ENCODE results near the gene SCUBE1.

SCUBE1 gene

DNA sequence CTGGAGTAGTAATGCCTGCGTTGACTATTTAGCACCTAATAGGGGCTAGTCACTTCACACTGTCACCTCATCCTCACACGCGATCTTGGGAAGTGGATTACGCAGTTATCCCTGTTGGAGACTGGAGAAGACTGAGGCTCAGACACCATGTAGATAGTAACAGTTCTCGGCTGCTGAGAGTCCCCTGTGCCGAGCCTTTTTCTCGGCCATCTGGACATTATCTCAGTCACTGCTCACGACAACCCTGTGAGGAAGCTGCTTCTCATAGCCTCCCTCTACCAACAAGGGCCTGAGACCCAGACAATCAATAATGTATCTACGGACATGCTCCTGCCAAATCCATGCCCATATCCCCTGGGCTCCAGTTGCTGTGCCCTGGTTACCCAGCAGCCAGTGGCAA is 25.9 kb downstream of the SCUBE1 start:
- Histone ChIP-seq H3K36me3 (no peaks in the 10 kb centered on the region), H3K4me1 (ENCODE audit: control insufficient read depth in 1 of 2, insufficient read depth in 1 of 2, low read depth in 1 of 2, low read length in 1 of 2) (no peaks in the 10 kb centered on the region), H3K27ac (no peak overlapping the region), H3K27me3 (no peaks in the 10 kb centered on the region), H3K9me3 (no peaks in the 10 kb centered on the region), H3K4me3 (ENCODE audit: low read depth in 1 of 2, low read length in 1 of 2) (no peak overlapping the region)
- TF ChIP-seq, protein P1, sequence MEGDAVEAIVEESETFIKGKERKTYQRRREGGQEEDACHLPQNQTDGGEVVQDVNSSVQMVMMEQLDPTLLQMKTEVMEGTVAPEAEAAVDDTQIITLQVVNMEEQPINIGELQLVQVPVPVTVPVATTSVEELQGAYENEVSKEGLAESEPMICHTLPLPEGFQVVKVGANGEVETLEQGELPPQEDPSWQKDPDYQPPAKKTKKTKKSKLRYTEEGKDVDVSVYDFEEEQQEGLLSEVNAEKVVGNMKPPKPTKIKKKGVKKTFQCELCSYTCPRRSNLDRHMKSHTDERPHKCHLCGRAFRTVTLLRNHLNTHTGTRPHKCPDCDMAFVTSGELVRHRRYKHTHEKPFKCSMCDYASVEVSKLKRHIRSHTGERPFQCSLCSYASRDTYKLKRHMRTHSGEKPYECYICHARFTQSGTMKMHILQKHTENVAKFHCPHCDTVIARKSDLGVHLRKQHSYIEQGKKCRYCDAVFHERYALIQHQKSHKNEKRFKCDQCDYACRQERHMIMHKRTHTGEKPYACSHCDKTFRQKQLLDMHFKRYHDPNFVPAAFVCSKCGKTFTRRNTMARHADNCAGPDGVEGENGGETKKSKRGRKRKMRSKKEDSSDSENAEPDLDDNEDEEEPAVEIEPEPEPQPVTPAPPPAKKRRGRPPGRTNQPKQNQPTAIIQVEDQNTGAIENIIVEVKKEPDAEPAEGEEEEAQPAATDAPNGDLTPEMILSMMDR (IDR thresholded peaks at IDR 0.05): no peak

DNA sequence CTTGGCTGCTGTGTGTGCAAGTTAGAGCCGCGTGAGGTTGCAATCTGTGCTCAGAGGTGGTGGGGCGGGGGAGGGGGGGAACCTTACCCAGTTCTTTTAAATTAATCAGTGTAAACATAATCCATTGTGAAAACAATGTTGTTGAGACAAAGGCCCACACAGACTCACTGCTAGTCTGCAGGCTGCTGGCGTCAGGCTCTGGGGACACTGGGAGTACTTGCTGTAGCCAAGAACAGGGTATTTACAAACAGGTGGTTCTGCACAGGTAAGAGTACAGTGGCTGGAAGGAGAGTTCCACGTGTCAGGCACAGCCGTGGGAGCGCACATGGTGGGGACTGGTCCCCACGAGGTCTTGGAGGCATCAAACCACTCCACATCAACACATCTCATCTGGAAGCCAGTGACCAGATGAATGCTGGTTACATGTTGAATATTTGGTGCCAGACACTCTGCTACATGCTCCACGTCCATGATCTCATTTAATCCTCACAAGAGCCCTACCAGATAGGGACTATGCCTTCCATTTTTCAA is 27.4 kb downstream of the SCUBE1 start:
- TF ChIP-seq, protein P1 (IDR thresholded peaks at IDR 0.05): no peak

DNA sequence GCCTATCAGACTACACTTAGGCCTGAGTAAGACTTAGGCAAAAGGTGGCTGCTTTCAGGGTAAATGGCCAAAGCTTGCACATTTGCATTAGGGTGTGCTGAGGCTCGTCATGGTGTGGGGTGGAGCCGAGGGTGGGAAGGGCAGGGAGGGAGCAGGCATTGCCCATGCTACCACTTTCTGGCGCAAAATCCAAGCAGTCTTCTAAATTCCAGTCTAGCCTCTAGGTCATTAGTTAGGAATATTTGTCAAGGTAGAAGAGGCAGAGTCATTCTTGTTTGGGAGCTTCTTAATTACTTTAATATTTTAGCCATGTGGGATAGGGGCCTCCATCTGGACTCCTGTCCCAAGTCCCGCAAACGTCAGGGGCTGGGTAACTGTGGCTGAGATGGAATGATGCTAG is 28.6 kb downstream of the SCUBE1 start:
- Histone ChIP-seq H3K36me3 (no peaks in the 10 kb centered on the region), H3K27me3 (no peaks in the 10 kb centered on the region), H3K9me3 (no peaks in the 10 kb centered on the region), H3K4me1 (ENCODE audit: control insufficient read depth in 1 of 2, insufficient read depth in 1 of 2, low read depth in 1 of 2, low read length in 1 of 2) (no peaks in the 10 kb centered on the region), H3K4me3 (ENCODE audit: low read depth in 1 of 2, low read length in 1 of 2) (no peak overlapping the region), H3K27ac (no peak overlapping the region)
- TF ChIP-seq, protein P1 (IDR thresholded peaks at IDR 0.05): no peak

More for the DNA sequence above, 27.4 kb downstream of the SCUBE1 start:
- no peak overlapping the region for H3K4me3 ChIP-seq (ENCODE audit: low read depth in 1 of 2, low read length in 1 of 2)
- no peaks in the 10 kb centered on the region for H3K4me1 ChIP-seq (ENCODE audit: control insufficient read depth in 1 of 2, insufficient read depth in 1 of 2, low read depth in 1 of 2, low read length in 1 of 2)
- no peaks in the 10 kb centered on the region for H3K9me3 ChIP-seq
- H3K36me3 ChIP-seq: no peaks in the 10 kb centered on the region
- H3K27me3 ChIP-seq: no peaks in the 10 kb centered on the region
- H3K27ac ChIP-seq: no peak overlapping the region

DNA sequence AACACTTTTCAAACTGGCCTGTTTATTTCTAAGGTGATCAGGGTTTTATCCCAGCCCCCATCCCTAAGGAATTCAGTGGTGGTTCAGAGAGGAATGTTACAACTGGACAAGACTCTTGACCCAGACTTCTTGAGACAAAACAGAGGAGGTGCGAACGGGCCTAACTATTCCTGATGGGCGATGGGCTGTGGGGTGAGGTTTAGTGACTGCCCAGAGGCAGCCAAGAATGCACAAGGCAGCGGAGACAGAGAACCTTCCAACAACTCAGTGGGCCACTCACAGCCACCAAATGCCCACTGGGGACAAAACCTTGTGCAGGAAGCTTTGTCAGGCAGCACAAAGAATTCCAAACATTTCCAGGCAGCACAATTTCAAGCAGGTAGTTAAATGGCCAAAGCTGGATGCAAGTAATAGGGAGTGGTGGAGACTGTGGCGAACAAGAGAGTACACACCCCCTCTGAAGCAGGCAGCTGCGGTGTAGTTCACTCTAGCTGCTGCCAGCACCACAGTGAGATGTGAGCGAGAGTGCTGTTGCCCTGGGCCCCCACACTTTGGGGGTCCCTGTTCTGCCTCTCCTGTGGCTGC is 29.2 kb downstream of the SCUBE1 start:
- no peaks in the 10 kb centered on the region for H3K36me3 ChIP-seq
- TF ChIP-seq, protein P1 (IDR thresholded peaks at IDR 0.05): no peak
- no peaks in the 10 kb centered on the region for H3K9me3 ChIP-seq
- H3K27me3 ChIP-seq: no peaks in the 10 kb centered on the region
- H3K4me1 ChIP-seq (ENCODE audit: control insufficient read depth in 1 of 2, insufficient read depth in 1 of 2, low read depth in 1 of 2, low read length in 1 of 2): no peaks in the 10 kb centered on the region
- H3K4me3 ChIP-seq (ENCODE audit: low read depth in 1 of 2, low read length in 1 of 2): no peak overlapping the region
- no peak overlapping the region for H3K27ac ChIP-seq

DNA sequence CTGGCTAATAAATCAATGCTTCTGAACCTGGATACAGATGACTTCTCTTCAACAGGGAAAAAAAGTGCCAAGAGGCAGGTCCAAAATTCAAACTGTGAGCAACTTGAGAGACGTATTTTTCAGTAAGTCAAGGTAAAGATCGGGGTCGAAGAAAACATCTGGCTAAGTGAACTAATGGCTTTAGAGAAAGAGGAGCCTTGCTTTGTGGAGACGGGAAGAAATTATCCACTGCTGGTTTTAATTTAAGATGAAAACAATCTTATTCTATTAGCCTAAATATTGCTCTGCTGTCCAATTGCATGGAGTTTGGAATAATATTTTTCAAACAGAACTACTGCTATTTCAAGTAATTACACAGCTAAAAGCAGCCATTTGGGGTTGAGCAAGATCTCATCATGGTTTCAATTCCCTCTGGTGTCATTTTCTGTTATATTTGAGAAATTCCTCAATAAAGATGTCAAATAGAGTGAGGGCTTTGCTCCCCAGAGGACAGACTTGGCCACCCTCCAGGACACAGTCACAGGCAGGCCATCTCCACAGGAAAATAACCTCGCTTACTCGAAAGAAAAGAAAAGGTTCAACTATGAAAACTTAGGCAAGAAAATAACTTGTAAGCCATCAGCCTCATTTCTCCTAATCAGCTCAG is 29.8 kb downstream of the SCUBE1 start:
- H3K4me3 ChIP-seq (ENCODE audit: low read depth in 1 of 2, low read length in 1 of 2): no peak overlapping the region
- no peaks in the 10 kb centered on the region for H3K27me3 ChIP-seq
- TF ChIP-seq, protein P1 (IDR thresholded peaks at IDR 0.05): no peak
- H3K4me1 ChIP-seq (ENCODE audit: control insufficient read depth in 1 of 2, insufficient read depth in 1 of 2, low read depth in 1 of 2, low read length in 1 of 2): no peaks in the 10 kb centered on the region
- H3K27ac ChIP-seq: no peak overlapping the region
- no peaks in the 10 kb centered on the region for H3K9me3 ChIP-seq
- no peaks in the 10 kb centered on the region for H3K36me3 ChIP-seq
